NT2/D1 (cell line): ENCODE measurements around the gene FREY1.
A peak's percentile ranks its signal among the peaks of the same experiment; 100 is the strongest.

Source experiments
- DNase-seq: peaks from one replicate; pipeline ENCODE4 v3.0.0-alpha.2; 2011; ENCODE audit warnings: low read depth, low spot score
- H3K27me3 ChIP-seq: 2 replicates; pipeline ENCODE4 v1.6.0; 2011; ENCODE audit warnings: mild to moderate bottlenecking; ENCODE audit not compliant: insufficient read length, insufficient read depth
- H3K36me3 ChIP-seq: 2 replicates; pipeline ENCODE4 v1.6.1; 2011; ENCODE audit warnings: mild to moderate bottlenecking, low read length, mixed read lengths; ENCODE audit not compliant: insufficient read depth, insufficient read length
- H3K4me1 ChIP-seq: 2 replicates; pipeline ENCODE4 v1.5.1; 2011; ENCODE audit not compliant: insufficient read depth, insufficient read length
- H3K4me3 ChIP-seq: 2 replicates; pipeline ENCODE4 v1.5.1; 2011; ENCODE audit warnings: low read depth; ENCODE audit not compliant: insufficient read length
- H3K9ac ChIP-seq: 2 replicates; pipeline ENCODE4 v1.6.0; 2011; ENCODE audit warnings: low read depth; ENCODE audit not compliant: insufficient read length
- H3K9me3 ChIP-seq: 2 replicates; pipeline ENCODE4 v1.5.1; 2011; ENCODE audit warnings: mild to moderate bottlenecking, low read length; ENCODE audit not compliant: insufficient read depth
- SUZ12 ChIP-seq: IDR thresholded peaks from 2 replicates; pipeline ENCODE4 v1.6.1; 2011; ENCODE audit not compliant: insufficient read length, insufficient read depth; ENCODE audit errors: extremely low read depth
- YY1 ChIP-seq: IDR thresholded peaks from 2 replicates; pipeline ENCODE4 v1.6.1; 2011; ENCODE audit not compliant: insufficient read length, insufficient read depth
- ZNF274 ChIP-seq: IDR thresholded peaks from 2 replicates; pipeline ENCODE4 v1.6.1; 2011; ENCODE audit warnings: mild to moderate bottlenecking, low read depth, low read length

Gene FREY1

DNA sequence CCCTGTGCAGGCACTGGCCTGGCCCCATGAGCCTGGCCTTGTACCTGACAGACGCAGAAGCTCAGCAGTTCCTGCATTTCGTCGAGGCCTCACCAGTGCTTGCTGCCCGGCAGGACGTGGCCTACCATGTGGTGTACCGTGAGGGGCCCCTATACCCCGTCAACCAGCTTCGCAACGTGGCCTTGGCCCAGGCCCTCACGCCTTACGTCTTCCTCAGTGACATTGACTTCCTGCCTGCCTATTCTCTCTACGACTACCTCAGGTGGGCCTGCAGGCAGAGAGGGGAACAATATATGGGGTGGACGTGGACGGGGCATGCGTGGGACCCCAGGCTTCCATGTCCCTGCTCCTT is 20.2 kb upstream of the FREY1 start:
- DNase-seq, result no peak
- no peak for TF ChIP-seq ZNF274
- no peak for TF ChIP-seq SUZ12
- TF ChIP-seq YY1, result no peak
- H3K9me3 ChIP-seq, result no peaks in the 10 kb centered on the region

DNA sequence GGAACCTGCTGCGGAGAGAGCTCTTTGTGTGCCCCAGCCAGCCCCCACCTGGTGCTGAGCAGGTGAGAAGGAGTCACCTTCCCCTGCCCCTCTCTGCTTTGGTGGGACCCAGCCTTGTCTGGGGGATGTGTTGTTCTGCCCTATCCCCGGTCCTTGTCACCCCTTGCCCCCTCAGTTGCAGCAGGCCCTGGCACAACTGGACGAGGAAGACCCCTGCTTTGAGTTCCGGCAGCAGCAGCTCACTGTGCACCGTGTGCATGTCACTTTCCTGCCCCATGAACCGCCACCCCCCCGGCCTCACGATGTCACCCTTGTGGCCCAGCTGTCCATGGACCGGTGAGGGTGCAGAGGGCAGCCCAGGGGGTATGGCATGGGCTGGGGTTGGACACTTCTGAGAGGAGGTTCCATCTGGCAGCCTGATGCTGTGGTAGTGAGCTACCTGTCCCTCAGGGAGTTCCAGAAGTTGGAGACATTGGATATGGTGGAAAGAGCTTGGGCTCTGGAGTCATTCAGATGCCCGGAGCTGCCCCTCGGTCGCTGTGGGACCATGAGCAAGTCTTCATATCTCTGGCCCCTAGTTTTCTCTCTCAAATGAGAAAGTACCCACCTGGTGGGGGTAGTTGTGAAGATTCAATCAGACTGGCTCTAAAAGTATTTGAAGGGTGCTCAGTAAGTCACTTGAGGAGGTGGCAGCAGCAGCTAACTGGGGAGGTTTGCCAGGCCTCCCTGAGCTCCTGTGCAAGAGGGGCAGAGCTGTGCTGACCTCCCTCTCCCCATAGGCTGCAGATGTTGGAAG is 19.7 kb upstream of the FREY1 start:
- Histone ChIP-seq H3K36me3 (peaks cover 32% of the 10 kb centered on the region), H3K27me3 (peaks cover 10% of the 10 kb centered on the region), H3K4me1 (peaks cover 11% of the 10 kb centered on the region), H3K4me3 (no peak overlapping the region), H3K9ac (no peak overlapping the region), H3K9me3 (no peaks in the 10 kb centered on the region)
- TF ChIP-seq ZNF274 (no peak), SUZ12 (no peak), YY1 (no peak)
- DNase-seq, result no peak

More for the DNA sequence above, 20.2 kb upstream of the FREY1 start:
- peaks cover 11% of the 10 kb centered on the region for H3K4me1 ChIP-seq
- H3K9ac ChIP-seq, result no peak overlapping the region
- H3K36me3 ChIP-seq, result peaks cover 38% of the 10 kb centered on the region
- H3K27me3 ChIP-seq, result peaks cover 8% of the 10 kb centered on the region
- H3K4me3 ChIP-seq, result no peak overlapping the region

DNA sequence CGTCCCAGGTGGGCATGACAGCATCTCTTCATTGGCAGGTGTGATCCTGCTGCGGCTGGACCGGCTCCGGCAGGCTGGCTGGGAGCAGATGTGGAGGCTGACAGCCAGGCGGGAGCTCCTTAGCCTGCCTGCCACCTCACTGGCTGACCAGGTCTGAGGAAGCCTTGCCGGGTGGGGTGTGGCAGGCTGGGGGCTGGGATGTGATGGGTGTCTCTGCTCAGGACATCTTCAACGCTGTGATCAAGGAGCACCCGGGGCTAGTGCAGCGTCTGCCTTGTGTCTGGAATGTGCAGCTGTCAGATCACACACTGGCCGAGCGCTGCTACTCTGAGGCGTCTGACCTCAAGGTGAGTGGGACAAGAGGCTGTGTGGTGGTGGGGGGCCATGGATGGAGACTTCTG is 18.9 kb upstream of the FREY1 start:
- TF ChIP-seq ZNF274, result no peak
- H3K36me3 ChIP-seq, result peaks cover 30% of the 10 kb centered on the region
- H3K4me3 ChIP-seq, result no peak overlapping the region
- H3K4me1 ChIP-seq, result peaks cover 15% of the 10 kb centered on the region
- DNase-seq, result no peak
- peaks cover 17% of the 10 kb centered on the region for H3K27me3 ChIP-seq
- H3K9ac ChIP-seq, result no peak overlapping the region
- no peaks in the 10 kb centered on the region for H3K9me3 ChIP-seq

DNA sequence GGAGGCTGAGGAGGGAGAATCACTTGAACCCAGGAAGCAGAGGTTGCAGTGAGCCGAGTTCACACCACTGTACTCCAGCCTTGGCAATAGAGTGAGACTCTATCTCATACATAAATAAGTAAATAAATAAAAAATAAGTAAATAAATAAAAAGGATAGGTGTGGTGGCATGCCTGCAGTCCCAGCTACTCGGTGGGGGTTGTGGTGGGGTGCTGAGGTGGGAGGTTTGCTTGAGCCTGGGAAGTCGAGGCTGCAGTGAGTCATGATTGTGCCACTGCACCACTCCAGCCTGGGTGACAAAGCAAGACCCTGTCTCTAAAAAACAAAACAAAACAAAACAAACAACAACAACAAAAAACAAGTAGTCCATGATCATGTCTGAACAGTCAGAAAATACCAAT is 18.5 kb upstream of the FREY1 start:
- Histone ChIP-seq H3K9me3 (no peaks in the 10 kb centered on the region), H3K9ac (no peak overlapping the region), H3K4me1 (peaks cover 17% of the 10 kb centered on the region), H3K4me3 (no peak overlapping the region), H3K36me3 (peaks cover 29% of the 10 kb centered on the region), H3K27me3 (peaks cover 21% of the 10 kb centered on the region)
- TF ChIP-seq SUZ12 (no peak), YY1 (no peak), ZNF274 (no peak)
- DNase-seq, result no peak

DNA sequence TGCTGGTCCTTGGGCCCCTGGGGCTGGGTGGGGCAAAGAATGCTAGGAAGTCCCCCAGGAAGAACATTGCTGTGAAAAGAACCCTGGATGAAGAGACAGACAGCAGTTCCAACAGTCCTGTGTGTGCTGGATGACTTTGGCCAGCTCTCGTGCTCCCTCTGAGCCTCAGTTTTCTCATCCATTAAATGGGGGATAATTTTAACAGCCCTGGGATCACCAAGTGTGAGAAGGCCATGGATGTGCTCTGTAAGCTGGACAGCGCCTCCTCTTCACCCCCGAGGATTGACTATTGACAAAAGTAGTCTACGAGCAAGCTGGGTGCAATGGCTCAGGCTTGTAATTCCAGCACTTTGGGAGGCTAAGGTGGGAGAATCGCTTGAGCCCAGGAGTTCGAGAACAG is 17.9 kb upstream of the FREY1 start:
- Histone ChIP-seq H3K4me3 (no peak overlapping the region), H3K9me3 (no peaks in the 10 kb centered on the region), H3K27me3 (peaks cover 25% of the 10 kb centered on the region), H3K9ac (no peak overlapping the region), H3K4me1 (peaks cover 20% of the 10 kb centered on the region), H3K36me3 (peaks cover 24% of the 10 kb centered on the region)
- DNase-seq, result no peak
- no peak for TF ChIP-seq ZNF274
- TF ChIP-seq YY1, result no peak
- no peak for TF ChIP-seq SUZ12

DNA sequence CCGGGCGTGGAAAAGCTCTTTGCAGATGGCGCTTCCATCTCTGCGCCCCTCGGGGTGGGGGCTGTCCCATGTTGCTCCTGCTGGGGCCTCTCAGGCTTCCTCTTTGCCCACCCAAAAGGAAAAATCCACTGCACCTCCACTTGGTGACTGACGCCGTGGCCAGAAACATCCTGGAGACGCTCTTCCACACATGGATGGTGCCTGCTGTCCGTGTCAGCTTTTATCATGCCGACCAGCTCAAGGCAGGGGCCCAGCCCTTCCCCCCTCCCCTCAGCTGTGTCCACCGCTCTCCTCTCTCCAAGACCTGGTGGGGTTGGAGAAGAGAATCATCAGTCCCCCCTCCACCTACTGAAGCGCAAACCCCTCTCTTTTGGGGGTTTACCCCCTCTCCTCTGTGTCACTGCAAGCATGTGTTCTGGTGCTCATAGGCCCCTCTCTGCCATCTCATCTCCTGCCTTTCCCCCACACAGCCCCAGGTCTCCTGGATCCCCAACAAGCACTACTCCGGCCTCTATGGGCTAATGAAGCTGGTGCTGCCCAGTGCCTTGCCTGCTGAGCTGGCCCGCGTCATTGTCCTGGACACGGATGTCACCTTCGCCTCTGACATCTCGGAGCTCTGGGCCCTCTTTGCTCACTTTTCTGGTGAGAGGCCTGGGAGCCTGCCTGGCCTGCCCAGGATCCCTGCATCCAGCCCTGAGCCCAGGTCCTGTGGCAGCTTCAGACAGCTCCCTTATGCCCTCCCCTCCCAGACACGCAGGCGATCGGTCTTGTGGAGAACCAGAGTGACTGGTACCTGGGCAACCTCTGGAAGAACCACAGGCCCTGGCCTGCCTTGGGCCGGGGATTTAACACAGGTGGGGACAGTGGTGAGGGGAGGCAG is 17.2 kb upstream of the FREY1 start:
- DNase-seq, result no peak
- H3K9me3 ChIP-seq, result no peaks in the 10 kb centered on the region
- peaks cover 26% of the 10 kb centered on the region for H3K27me3 ChIP-seq
- TF ChIP-seq YY1 (no peak), SUZ12 (no peak), ZNF274 (no peak)
- no peak overlapping the region for H3K9ac ChIP-seq
- no peak overlapping the region for H3K4me3 ChIP-seq
- peaks cover 22% of the 10 kb centered on the region for H3K4me1 ChIP-seq
- H3K36me3 ChIP-seq, result peaks cover 24% of the 10 kb centered on the region

DNA sequence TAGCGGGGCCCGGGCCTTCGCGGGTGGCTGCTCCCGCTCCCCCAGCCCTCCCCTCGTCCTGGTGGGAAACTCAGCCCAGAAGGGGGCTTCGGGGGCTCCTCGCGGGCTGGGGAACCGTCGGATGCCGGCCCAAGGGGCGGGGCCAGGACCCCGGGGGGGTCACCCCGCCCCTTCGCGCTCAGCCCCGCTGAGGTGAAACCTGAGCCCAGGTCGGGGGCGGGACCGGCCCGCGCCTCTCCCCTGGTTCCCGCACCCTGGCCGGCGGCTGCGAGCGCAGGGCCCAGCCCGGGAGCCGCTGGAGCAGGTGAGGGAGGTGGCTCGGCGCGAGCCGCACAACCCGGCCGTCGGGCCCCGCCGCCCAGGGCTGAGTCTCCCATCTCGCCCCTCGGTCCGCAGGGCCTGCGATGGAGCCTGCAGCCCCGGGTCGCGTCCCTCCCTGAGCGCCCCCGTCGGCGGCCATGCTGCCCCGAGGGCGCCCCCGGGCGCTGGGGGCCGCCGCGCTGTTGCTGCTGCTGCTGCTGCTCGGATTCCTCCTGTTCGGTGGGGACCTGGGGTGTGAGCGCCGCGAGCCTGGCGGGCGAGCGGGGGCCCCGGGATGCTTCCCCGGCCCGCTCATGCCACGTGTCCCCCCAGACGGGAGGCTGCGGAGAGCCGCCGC is 15.5 kb upstream of the FREY1 start, which contains the start of gene LARGE2:
Gene LARGE2, plus strand, starts transcription at position 232 of the 658 bp plus-strand sequence. Its CDS starts 227 bp downstream, at position 459.
- Histone ChIP-seq H3K4me3 (peak within 1 kb of the TSS; percentile 67), H3K9me3 (no peaks in the 10 kb centered on the region), H3K4me1 (peaks cover 26% of the 10 kb centered on the region), H3K27me3 (peaks cover 29% of the 10 kb centered on the region), H3K9ac (peak within 1 kb of the TSS; percentile 88), H3K36me3 (peaks cover 13% of the 10 kb centered on the region)
- no peak for DNase-seq
- TF ChIP-seq ZNF274 (no peak), SUZ12 (peak; percentile 17), YY1 (no peak)
